Osteoblast (primary cell): ENCODE results near the gene THSD7A. TPM values are rescaled to one million over a fixed set of nuclear protein-coding genes. Genes with fewer than 3 reads are reported as not detected.

Experiments
- DNase-seq: peaks from one replicate; pipeline ENCODE4 v3.0.0; 2011; ENCODE audit warnings: low spot score, mixed read lengths; ENCODE audit not compliant: insufficient read length; ENCODE audit errors: missing footprints
- H2AFZ ChIP-seq: 2 replicates; pipeline ENCODE4 v1.6.0; 2011; ENCODE audit warnings: mild to moderate bottlenecking, low read length
- H3K27ac ChIP-seq: 2 replicates; pipeline ENCODE4 v1.5.1; 2011; ENCODE audit warnings: mild to moderate bottlenecking, low read depth, low read length, moderate library complexity
- H3K27me3 ChIP-seq: 2 replicates; pipeline ENCODE4 v1.6.0; 2012; ENCODE audit warnings: mild to moderate bottlenecking, control low read depth, inconsistent platforms, low read length, moderate library complexity; ENCODE audit not compliant: insufficient read depth
- H3K36me3 ChIP-seq: 2 replicates; pipeline ENCODE4 v1.5.1; 2011; ENCODE audit warnings: mild to moderate bottlenecking, low read length, control low read depth, moderate library complexity; ENCODE audit not compliant: insufficient read depth
- H3K4me1 ChIP-seq: 2 replicates; pipeline ENCODE4 v1.5.1; 2011; ENCODE audit warnings: mild to moderate bottlenecking, low read length, control low read depth, moderate library complexity; ENCODE audit not compliant: insufficient read depth
- H3K4me2 ChIP-seq: 2 replicates; pipeline ENCODE4 v1.6.0; 2011; ENCODE audit warnings: mild to moderate bottlenecking, low read length; ENCODE audit not compliant: insufficient read depth
- H3K4me3 ChIP-seq: fragments of 200-600 bp; sonication (generic); 3 replicates; pipeline ENCODE4 v1.5.1; 2012; ENCODE audit warnings: mild to moderate bottlenecking, low read length, inconsistent platforms; ENCODE audit not compliant: insufficient read depth
- H3K79me2 ChIP-seq: 2 replicates; pipeline ENCODE4 v1.6.0; 2012; ENCODE audit warnings: mild to moderate bottlenecking, low read length, control low read depth, inconsistent platforms; ENCODE audit not compliant: insufficient read depth
- H3K9me3 ChIP-seq: 2 replicates; pipeline ENCODE4 v1.5.1; 2011; ENCODE audit warnings: low read depth, low read length, control low read depth
- H4K20me1 ChIP-seq: 2 replicates; pipeline ENCODE4 v1.6.0; 2012; ENCODE audit warnings: mild to moderate bottlenecking, low read length, control low read depth; ENCODE audit not compliant: insufficient read depth
- CTCF ChIP-seq: IDR thresholded peaks from 2 replicates; pipeline ENCODE4 v1.5.1; 2011; ENCODE audit warnings: mild to moderate bottlenecking, low read depth, low read length, moderate library complexity; ENCODE audit errors: extremely low read depth
- total RNA-seq: library from RNA; depleted of rRNA; stranded (reverse); fragments of >200 nt; gene quantifications from 2 replicates; pipeline ENCODE4 v1.2.3, GENCODE V29; 2012

Gene THSD7A
- total RNA-seq, 1 donor = under 0.01 TPM

GRCh38 chr7:11726794-11727155, 105.2 kb downstream of the THSD7A start:
- Histone ChIP-seq H2AFZ (no peak overlapping the region), H3K27ac (no peak overlapping the region), H3K4me3 (no peak overlapping the region), H3K27me3 (no peaks in the 10 kb centered on the region), H3K36me3 (no peaks in the 10 kb centered on the region), H3K4me1 (no peaks in the 10 kb centered on the region), H3K4me2 (no peak overlapping the region), H3K79me2 (no peaks in the 10 kb centered on the region), H4K20me1 (no peaks in the 10 kb centered on the region), H3K9me3 (no peaks in the 10 kb centered on the region)
- no peak for TF ChIP-seq CTCF
- DNase-seq = no peak

GRCh38 chr7:11726001-11726793, 105.8 kb downstream of the THSD7A start:
- Histone ChIP-seq H3K79me2 (no peaks in the 10 kb centered on the region), H3K27me3 (no peaks in the 10 kb centered on the region), H3K4me1 (no peaks in the 10 kb centered on the region), H3K9me3 (no peaks in the 10 kb centered on the region), H2AFZ (no peak overlapping the region), H3K36me3 (no peaks in the 10 kb centered on the region), H3K4me3 (no peak overlapping the region), H4K20me1 (no peaks in the 10 kb centered on the region), H3K27ac (no peak overlapping the region), H3K4me2 (no peak overlapping the region)
- no peak for DNase-seq
- no peak for TF ChIP-seq CTCF

- no peaks in the 10 kb centered on the region for H3K27me3 ChIP-seq
- no peaks in the 10 kb centered on the region for H3K4me1 ChIP-seq
- H4K20me1 ChIP-seq = no peaks in the 10 kb centered on the region
- no peak overlapping the region for H3K4me2 ChIP-seq
- H3K4me3 ChIP-seq = no peak overlapping the region
- H3K27ac ChIP-seq = no peak overlapping the region
- no peaks in the 10 kb centered on the region for H3K9me3 ChIP-seq
- no peak overlapping the region for H2AFZ ChIP-seq
- no peak for TF ChIP-seq CTCF
- DNase-seq = no peak
- H3K79me2 ChIP-seq = no peaks in the 10 kb centered on the region
- no peaks in the 10 kb centered on the region for H3K36me3 ChIP-seq
Measured at GRCh38 chr7:11716185-11716584, 115.8 kb downstream of the THSD7A start.

- TF ChIP-seq CTCF = no peak
- no peaks in the 10 kb centered on the region for H3K9me3 ChIP-seq
- no peak overlapping the region for H3K4me2 ChIP-seq
- no peaks in the 10 kb centered on the region for H3K79me2 ChIP-seq
- no peak overlapping the region for H3K27ac ChIP-seq
- H3K4me1 ChIP-seq = no peaks in the 10 kb centered on the region
- DNase-seq = no peak
- no peaks in the 10 kb centered on the region for H3K27me3 ChIP-seq
- no peak overlapping the region for H2AFZ ChIP-seq
- no peak overlapping the region for H3K4me3 ChIP-seq
- no peaks in the 10 kb centered on the region for H4K20me1 ChIP-seq
- H3K36me3 ChIP-seq = no peaks in the 10 kb centered on the region
Measured at GRCh38 chr7:11714676-11715075, 117.3 kb downstream of the THSD7A start.
